HEK293 (cell line): ENCODE data around the gene IRF6.

Experiments
- CTCF ChIA-PET: fragments of 350-600 bp; formaldehyde crosslinking; extraction: SDS; loops from one replicate; lab custom pipeline; 2021; ENCODE audit warnings: antibody characterized with exemption; lab: Yijun Ruan, JAX
- POLR2A ChIA-PET: fragments of 300-600 bp; formaldehyde crosslinking; extraction: SDS; loops from one replicate; lab custom pipeline; 2020; ENCODE audit warnings: antibody characterized with exemption, inconsistent platforms; lab: Yijun Ruan, JAX
- H3K27ac ChIP-seq: fragments of 200-500 bp; sonication (Bioruptor generic); 2 replicates; pipeline ENCODE4 v1.5.1; 2014; ENCODE audit warnings: low read depth, low read length, control low read depth, inconsistent platforms; ENCODE audit errors: extremely low read depth
- H3K36me3 ChIP-seq, 2 experiments: fragments of 200-500 bp in 1 of 2; sonication (Bioruptor generic) in 1 of 2; 1 replicate in 1 of 2; 2 replicates in 1 of 2; pipeline ENCODE4 v1.5.1; 2014 to 2017; ENCODE audit warnings: inconsistent platforms in 2 of 2, low read length in 2 of 2; ENCODE audit not compliant: control insufficient read depth in 2 of 2, insufficient read depth in 1 of 2
- H3K4me1 ChIP-seq: fragments of 200-500 bp; sonication (Bioruptor generic); 2 replicates; pipeline ENCODE4 v1.5.1; 2014; ENCODE audit warnings: mild to moderate bottlenecking, low read length, inconsistent platforms; ENCODE audit not compliant: control insufficient read depth, insufficient read depth
- H3K4me3 ChIP-seq: 2 replicates; pipeline ENCODE4 v1.5.1; 2011; ENCODE audit warnings: low read depth, mild to moderate bottlenecking, control low read depth, low read length, moderate library complexity
- H3K9me3 ChIP-seq: fragments of 200-500 bp; sonication (Bioruptor generic); 2 replicates; pipeline ENCODE4 v1.5.1; 2014; ENCODE audit warnings: low read depth, low read length, inconsistent platforms; ENCODE audit not compliant: control insufficient read depth, insufficient read depth
- GFI1B ChIP-seq: fragments of 450-650 bp; formaldehyde crosslinking; IDR thresholded peaks from 2 replicates; pipeline ENCODE4 v1.5.1; 2016; ENCODE audit warnings: missing biosample characterization, missing genetic modification characterization
- GLI2 ChIP-seq: fragments of 450-650 bp; formaldehyde crosslinking; IDR thresholded peaks from 2 replicates; pipeline ENCODE4; 2017; ENCODE audit warnings: missing biosample characterization, missing genetic modification characterization, low read depth, borderline replicate concordance
- KLF16 ChIP-seq: fragments of 450-650 bp; formaldehyde crosslinking; IDR thresholded peaks from 2 replicates; pipeline ENCODE4 v1.5.1; 2017; ENCODE audit warnings: missing biosample characterization, missing genetic modification characterization
- KLF8 ChIP-seq: fragments of 450-650 bp; formaldehyde crosslinking; IDR thresholded peaks from 2 replicates; pipeline ENCODE4 v1.5.1; 2016; ENCODE audit warnings: missing biosample characterization, missing genetic modification characterization
- OSR2 ChIP-seq: fragments of 450-650 bp; formaldehyde crosslinking; IDR thresholded peaks from 2 replicates; pipeline ENCODE4 v1.5.1; 2016; ENCODE audit warnings: missing biosample characterization, missing genetic modification characterization
- SETDB1 ChIP-seq: IDR thresholded peaks from one replicate; pipeline ENCODE4 v1.6.1; 2017; ENCODE audit warnings: mild to moderate bottlenecking, low read length, moderate library complexity, mixed read lengths; ENCODE audit not compliant: insufficient read length
- SP7 ChIP-seq: fragments of 450-650 bp; formaldehyde crosslinking; IDR thresholded peaks from 2 replicates; pipeline ENCODE4 v1.5.1; 2016; ENCODE audit warnings: missing biosample characterization, missing genetic modification characterization
- TRIM28 ChIP-seq: IDR thresholded peaks from 2 replicates; pipeline ENCODE4 v1.6.1; 2011; ENCODE audit warnings: low read length, control low read depth, borderline replicate concordance
- ZBTB1 ChIP-seq: fragments of 450-650 bp; formaldehyde crosslinking; IDR thresholded peaks from 2 replicates; pipeline ENCODE4 v1.5.1; 2016; ENCODE audit warnings: missing biosample characterization, missing genetic modification characterization
- ZBTB17 ChIP-seq: fragments of 450-650 bp; formaldehyde crosslinking; IDR thresholded peaks from 2 replicates; pipeline ENCODE4 v1.5.1; 2016; ENCODE audit warnings: missing biosample characterization, missing genetic modification characterization
- ZFP37 ChIP-seq: fragments of 450-650 bp; formaldehyde crosslinking; IDR thresholded peaks from 2 replicates; pipeline ENCODE4 v1.5.1; 2016; ENCODE audit warnings: missing biosample characterization, missing genetic modification characterization
- ZNF10 ChIP-seq: fragments of 450-650 bp; formaldehyde crosslinking; IDR thresholded peaks from 2 replicates; pipeline ENCODE4 v1.5.1; 2017; ENCODE audit warnings: missing biosample characterization, missing genetic modification characterization
- ZNF133 ChIP-seq: fragments of 450-650 bp; formaldehyde crosslinking; IDR thresholded peaks from 2 replicates; pipeline ENCODE4 v1.5.1; 2016; ENCODE audit warnings: missing biosample characterization, missing genetic modification characterization
- ZNF184 ChIP-seq: fragments of 450-650 bp; IDR thresholded peaks from 2 replicates; pipeline ENCODE4 v1.5.1; 2018; ENCODE audit warnings: missing biosample characterization, mild to moderate bottlenecking, missing genetic modification characterization
- ZNF19 ChIP-seq: fragments of 450-650 bp; formaldehyde crosslinking; IDR thresholded peaks from 2 replicates; pipeline ENCODE4; 2016; ENCODE audit warnings: missing biosample characterization, missing genetic modification characterization, low read depth
- ZNF202 ChIP-seq: fragments of 450-650 bp; formaldehyde crosslinking; IDR thresholded peaks from 2 replicates; pipeline ENCODE4 v1.5.1; 2016; ENCODE audit warnings: missing biosample characterization, missing genetic modification characterization, borderline replicate concordance
- ZNF335 ChIP-seq: fragments of 450-650 bp; formaldehyde crosslinking; conservative IDR thresholded peaks from 2 replicates; pipeline ENCODE4 v1.5.1; 2016; ENCODE audit warnings: missing biosample characterization, missing genetic modification characterization
- ZNF341 ChIP-seq: fragments of 450-650 bp; formaldehyde crosslinking; IDR thresholded peaks from 2 replicates; pipeline ENCODE4; 2016; ENCODE audit warnings: low read depth, missing biosample characterization, missing genetic modification characterization
- ZNF37A ChIP-seq: fragments of 450-650 bp; IDR thresholded peaks from 2 replicates; pipeline ENCODE4 v1.5.1; 2018; ENCODE audit warnings: missing biosample characterization, missing genetic modification characterization
- ZNF701 ChIP-seq: fragments of 450-650 bp; formaldehyde crosslinking; IDR thresholded peaks from 2 replicates; pipeline ENCODE4 v1.5.1; 2016; ENCODE audit warnings: missing biosample characterization, missing genetic modification characterization
- ZNF76 ChIP-seq: fragments of 450-650 bp; formaldehyde crosslinking; IDR thresholded peaks from 2 replicates; pipeline ENCODE4; 2016; ENCODE audit warnings: low read depth, missing biosample characterization, missing genetic modification characterization, borderline replicate concordance
- ZNF792 ChIP-seq: fragments of 450-650 bp; formaldehyde crosslinking; IDR thresholded peaks from 2 replicates; pipeline ENCODE4 v1.5.1; 2016; ENCODE audit warnings: missing biosample characterization, missing genetic modification characterization
- ZNF843 ChIP-seq: fragments of 450-650 bp; formaldehyde crosslinking; IDR thresholded peaks from 2 replicates; pipeline ENCODE4 v1.5.1; 2016; ENCODE audit warnings: missing biosample characterization, missing genetic modification characterization
- ZXDB ChIP-seq: fragments of 450-650 bp; formaldehyde crosslinking; IDR thresholded peaks from 2 replicates; pipeline ENCODE4 v1.5.1; 2016; ENCODE audit warnings: missing biosample characterization, missing genetic modification characterization
- TF ChIP-seq, protein P1 (sequence below): fragments of 450-650 bp; formaldehyde crosslinking; IDR thresholded peaks from 2 replicates; pipeline ENCODE4 v1.5.1; 2017; ENCODE audit warnings: missing biosample characterization, missing genetic modification characterization
- TF ChIP-seq, protein P2 (sequence below): fragments of 450-650 bp; formaldehyde crosslinking; IDR thresholded peaks from 2 replicates; pipeline ENCODE4 v1.5.1; 2016; ENCODE audit warnings: missing biosample characterization, missing genetic modification characterization, borderline replicate concordance
- TF ChIP-seq, protein P3 (sequence below): fragments of 450-650 bp; formaldehyde crosslinking; IDR thresholded peaks from 2 replicates; pipeline ENCODE4 v1.5.1; 2016; ENCODE audit warnings: missing biosample characterization, missing genetic modification characterization

The IRF6 gene

DNA sequence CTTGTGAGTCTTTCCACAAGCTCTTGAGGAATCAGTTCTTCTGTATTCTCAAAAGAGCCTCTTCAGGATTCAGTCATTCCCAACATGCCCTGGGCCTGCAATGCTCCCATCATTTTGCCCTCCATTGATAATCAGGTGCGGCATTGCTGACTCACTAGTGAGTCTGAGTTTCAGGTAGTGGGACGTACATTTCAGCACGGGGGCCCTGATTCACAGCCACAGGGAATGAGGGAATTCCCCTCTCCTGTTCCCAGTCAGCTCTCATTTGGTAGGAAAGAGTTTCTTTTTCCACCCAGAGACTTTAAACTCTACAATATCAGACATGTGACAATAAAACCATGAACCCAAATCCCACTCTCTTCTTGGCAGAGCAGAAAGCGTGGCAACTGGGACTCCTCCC, 3.7 kb upstream of the IRF6 start:
- Histone ChIP-seq H3K27ac (no peak overlapping the region), H3K36me3 (no peaks in the 10 kb centered on the region), H3K4me1 (peaks cover 9% of the 10 kb centered on the region), H3K4me3 (no peak overlapping the region), H3K9me3 (no peaks in the 10 kb centered on the region)
- ChIA-PET POLR2A (no interaction called here), CTCF (interaction anchor here (0.9 to 7.5 kb wide), 2 partner anchors 14 to 18 kb away, joined by 3 to 111 read pairs; no protein-coding TSS in a partner anchor)
- TF ChIP-seq ZNF37A (tag by site-specific recombination) (no peak), ZBTB1 (tag by site-specific recombination) (no peak), ZNF202 (tag by site-specific recombination) (no peak), ZNF10 (tag by site-specific recombination) (0 out of 2 replicates have a peak, but pooled peaks have one; percentile 22), ZNF19 (tag by site-specific recombination) (no peak)

DNA sequence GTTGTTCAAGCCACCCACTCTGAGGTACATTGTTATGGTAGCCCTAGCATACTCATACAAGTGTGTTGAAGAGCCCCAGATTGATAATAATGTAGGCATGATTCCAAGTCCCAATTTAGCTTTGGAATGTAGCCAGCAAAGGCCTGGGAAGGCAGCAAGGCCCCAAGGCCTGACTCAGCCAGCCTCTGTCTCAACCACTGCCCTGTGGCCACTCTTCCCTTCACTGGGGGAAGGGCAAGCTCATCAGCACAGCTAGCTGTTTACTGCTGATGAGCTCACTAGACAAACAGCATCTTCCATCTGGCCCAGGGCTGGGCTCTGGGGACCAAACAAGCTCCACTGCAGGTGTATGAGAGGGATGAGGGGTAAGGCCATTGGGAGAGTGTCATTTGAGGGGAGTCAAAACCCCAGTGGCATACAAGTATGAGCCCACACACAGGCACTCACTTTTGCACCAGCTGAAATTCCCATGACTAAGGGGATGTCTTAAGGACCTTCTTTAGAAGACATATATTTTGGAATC, 2.2 kb upstream of the IRF6 start:
- no peaks in the 10 kb centered on the region for H3K9me3 ChIP-seq
- POLR2A ChIA-PET: interaction anchor here (0.6 to 4.1 kb wide), 8 partner anchors 13 to 50 kb away, joined by 3 to 21 read pairs (median 7); partner anchors contain the start of genes C1orf74 and UTP25
- peak; percentile 65; the same call in 1 of the 2 replicates for TF ChIP-seq OSR2 (tag by site-specific recombination)
- TF ChIP-seq, protein P1, sequence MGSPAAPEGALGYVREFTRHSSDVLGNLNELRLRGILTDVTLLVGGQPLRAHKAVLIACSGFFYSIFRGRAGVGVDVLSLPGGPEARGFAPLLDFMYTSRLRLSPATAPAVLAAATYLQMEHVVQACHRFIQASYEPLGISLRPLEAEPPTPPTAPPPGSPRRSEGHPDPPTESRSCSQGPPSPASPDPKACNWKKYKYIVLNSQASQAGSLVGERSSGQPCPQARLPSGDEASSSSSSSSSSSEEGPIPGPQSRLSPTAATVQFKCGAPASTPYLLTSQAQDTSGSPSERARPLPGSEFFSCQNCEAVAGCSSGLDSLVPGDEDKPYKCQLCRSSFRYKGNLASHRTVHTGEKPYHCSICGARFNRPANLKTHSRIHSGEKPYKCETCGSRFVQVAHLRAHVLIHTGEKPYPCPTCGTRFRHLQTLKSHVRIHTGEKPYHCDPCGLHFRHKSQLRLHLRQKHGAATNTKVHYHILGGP (tag by site-specific recombination): no peak
- TF ChIP-seq GLI2: no peak; the same call in 1 of the 2 replicates
- TF ChIP-seq ZNF184 (tag by site-specific recombination): peak; percentile 74; the same call in 1 of the 2 replicates
- peak; percentile 43; the same call in 1 of the 2 replicates for TF ChIP-seq KLF8 (tag by site-specific recombination)
- peak; percentile 93 for TF ChIP-seq ZNF792 (tag by site-specific recombination)
- TF ChIP-seq ZNF133 (tag by site-specific recombination): no peak
- TF ChIP-seq, protein P2, sequence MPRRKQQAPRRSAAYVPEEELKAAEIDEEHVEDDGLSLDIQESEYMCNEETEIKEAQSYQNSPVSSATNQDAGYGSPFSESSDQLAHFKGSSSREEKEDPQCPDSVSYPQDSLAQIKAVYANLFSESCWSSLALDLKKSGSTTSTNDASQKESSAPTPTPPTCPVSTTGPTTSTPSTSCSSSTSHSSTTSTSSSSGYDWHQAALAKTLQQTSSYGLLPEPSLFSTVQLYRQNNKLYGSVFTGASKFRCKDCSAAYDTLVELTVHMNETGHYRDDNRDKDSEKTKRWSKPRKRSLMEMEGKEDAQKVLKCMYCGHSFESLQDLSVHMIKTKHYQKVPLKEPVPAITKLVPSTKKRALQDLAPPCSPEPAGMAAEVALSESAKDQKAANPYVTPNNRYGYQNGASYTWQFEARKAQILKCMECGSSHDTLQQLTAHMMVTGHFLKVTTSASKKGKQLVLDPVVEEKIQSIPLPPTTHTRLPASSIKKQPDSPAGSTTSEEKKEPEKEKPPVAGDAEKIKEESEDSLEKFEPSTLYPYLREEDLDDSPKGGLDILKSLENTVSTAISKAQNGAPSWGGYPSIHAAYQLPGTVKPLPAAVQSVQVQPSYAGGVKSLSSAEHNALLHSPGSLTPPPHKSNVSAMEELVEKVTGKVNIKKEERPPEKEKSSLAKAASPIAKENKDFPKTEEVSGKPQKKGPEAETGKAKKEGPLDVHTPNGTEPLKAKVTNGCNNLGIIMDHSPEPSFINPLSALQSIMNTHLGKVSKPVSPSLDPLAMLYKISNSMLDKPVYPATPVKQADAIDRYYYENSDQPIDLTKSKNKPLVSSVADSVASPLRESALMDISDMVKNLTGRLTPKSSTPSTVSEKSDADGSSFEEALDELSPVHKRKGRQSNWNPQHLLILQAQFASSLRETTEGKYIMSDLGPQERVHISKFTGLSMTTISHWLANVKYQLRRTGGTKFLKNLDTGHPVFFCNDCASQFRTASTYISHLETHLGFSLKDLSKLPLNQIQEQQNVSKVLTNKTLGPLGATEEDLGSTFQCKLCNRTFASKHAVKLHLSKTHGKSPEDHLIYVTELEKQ (tag by site-specific recombination): peak; percentile 76; the same call in 1 of the 2 replicates
- TF ChIP-seq ZNF335 (tag by site-specific recombination): peak; percentile 83
- TF ChIP-seq KLF16 (tag by site-specific recombination): 0 out of 2 replicates have a peak, but pooled peaks have one; percentile 36
- TF ChIP-seq ZXDB: peak; percentile 54; the same call in 1 of the 2 replicates
- TF ChIP-seq ZBTB17 (tag by site-specific recombination): 0 out of 2 replicates have a peak, but pooled peaks have one; percentile 24
- TF ChIP-seq, protein P3, sequence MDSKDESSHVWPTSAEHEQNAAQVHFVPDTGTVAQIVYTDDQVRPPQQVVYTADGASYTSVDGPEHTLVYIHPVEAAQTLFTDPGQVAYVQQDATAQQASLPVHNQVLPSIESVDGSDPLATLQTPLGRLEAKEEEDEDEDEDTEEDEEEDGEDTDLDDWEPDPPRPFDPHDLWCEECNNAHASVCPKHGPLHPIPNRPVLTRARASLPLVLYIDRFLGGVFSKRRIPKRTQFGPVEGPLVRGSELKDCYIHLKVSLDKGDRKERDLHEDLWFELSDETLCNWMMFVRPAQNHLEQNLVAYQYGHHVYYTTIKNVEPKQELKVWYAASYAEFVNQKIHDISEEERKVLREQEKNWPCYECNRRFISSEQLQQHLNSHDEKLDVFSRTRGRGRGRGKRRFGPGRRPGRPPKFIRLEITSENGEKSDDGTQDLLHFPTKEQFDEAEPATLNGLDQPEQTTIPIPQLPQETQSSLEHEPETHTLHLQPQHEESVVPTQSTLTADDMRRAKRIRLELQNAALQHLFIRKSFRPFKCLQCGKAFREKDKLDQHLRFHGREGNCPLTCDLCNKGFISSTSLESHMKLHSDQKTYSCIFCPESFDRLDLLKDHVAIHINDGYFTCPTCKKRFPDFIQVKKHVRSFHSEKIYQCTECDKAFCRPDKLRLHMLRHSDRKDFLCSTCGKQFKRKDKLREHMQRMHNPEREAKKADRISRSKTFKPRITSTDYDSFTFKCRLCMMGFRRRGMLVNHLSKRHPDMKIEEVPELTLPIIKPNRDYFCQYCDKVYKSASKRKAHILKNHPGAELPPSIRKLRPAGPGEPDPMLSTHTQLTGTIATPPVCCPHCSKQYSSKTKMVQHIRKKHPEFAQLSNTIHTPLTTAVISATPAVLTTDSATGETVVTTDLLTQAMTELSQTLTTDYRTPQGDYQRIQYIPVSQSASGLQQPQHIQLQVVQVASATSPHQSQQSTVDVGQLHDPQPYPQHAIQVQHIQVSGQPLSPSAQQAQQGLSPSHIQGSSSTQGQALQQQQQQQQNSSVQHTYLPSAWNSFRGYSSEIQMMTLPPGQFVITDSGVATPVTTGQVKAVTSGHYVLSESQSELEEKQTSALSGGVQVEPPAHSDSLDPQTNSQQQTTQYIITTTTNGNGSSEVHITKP (tag by site-specific recombination): peak; percentile 67; the same call in 1 of the 2 replicates
- TF ChIP-seq ZFP37 (tag by site-specific recombination): peak; percentile 63; the same call in 1 of the 2 replicates
- peak; percentile 50; the same call in 1 of the 2 replicates for TF ChIP-seq SP7 (tag by site-specific recombination)
- peak; percentile 55; the same call in 1 of the 2 replicates for TF ChIP-seq GFI1B (tag by site-specific recombination)
- peak; percentile 63; the same call in 1 of the 2 replicates for TF ChIP-seq TRIM28
- peak; percentile 82 for TF ChIP-seq SETDB1
- TF ChIP-seq ZNF701 (tag by site-specific recombination): no peak
- TF ChIP-seq ZNF341 (tag by site-specific recombination): 0 out of 2 replicates have a peak, but pooled peaks have one; percentile 32
- no peak for TF ChIP-seq ZNF76
- peak; percentile 62 for TF ChIP-seq ZNF843 (tag by site-specific recombination)

More for the DNA sequence above, 2.2 kb upstream of the IRF6 start:
- CTCF ChIA-PET: interaction anchor here (0.6 to 7.5 kb wide), 2 partner anchors 15 to 181 kb away, joined by 3 to 111 read pairs; no protein-coding TSS in a partner anchor
- H3K36me3 ChIP-seq: no peaks in the 10 kb centered on the region
- H3K4me1 ChIP-seq: peaks cover 9% of the 10 kb centered on the region
- no peak overlapping the region for H3K4me3 ChIP-seq
- H3K27ac ChIP-seq: no peak overlapping the region; the same call in 1 of the 2 replicates
